Upper lobe of right lung (tissue), 1 donor: ENCODE measurements around the gene ERC2. TPM values are rescaled to one million over a fixed set of nuclear protein-coding genes. Genes with fewer than 3 reads are reported as not detected.

Experiments
- ATAC-seq: fragments of 200-7000 bp; cut with Tn5 transposase; one replicate; pipeline ENCODE4 v1.9.1; 2020; ENCODE audit warnings: mild to moderate bottlenecking, moderate library complexity
- DNase-seq: peaks from one replicate; pipeline ENCODE4 v3.0.0-alpha.2; 2020
- H3K27ac ChIP-seq: fragments of 200-600 bp; one replicate; pipeline ENCODE4 v1.8.0; 2022
- H3K27me3 ChIP-seq: fragments of 200-600 bp; one replicate; pipeline ENCODE4 v1.8.0; 2022; ENCODE audit warnings: mild to moderate bottlenecking
- H3K36me3 ChIP-seq: fragments of 200-600 bp; one replicate; pipeline ENCODE4 v1.8.0; 2022
- H3K4me1 ChIP-seq: fragments of 200-600 bp; one replicate; pipeline ENCODE4 v1.8.0; 2022
- H3K4me3 ChIP-seq: fragments of 200-600 bp; one replicate; pipeline ENCODE4 v1.8.0; 2022; ENCODE audit warnings: mild to moderate bottlenecking
- H3K9me3 ChIP-seq: fragments of 200-600 bp; one replicate; pipeline ENCODE4 v1.8.0; 2022
- CTCF ChIP-seq: fragments of 200-600 bp; IDR thresholded peaks from one replicate; pipeline ENCODE4 v1.8.0; 2022; ENCODE audit warnings: antibody characterized with exemption
- intact Hi-C: fragments of 100-400 bp; cut with DNase I; formaldehyde crosslinking; loops from one replicate; pipeline ENCODE4 v1.11.0; 2022
- total RNA-seq: library from RNA; stranded (reverse); fragmentation: NEBNext Ultra II Directional; extraction: Animal tissue kit (Norgen Biotek cat#: 25700); gene quantifications from one replicate; pipeline ENCODE4 v1.2.1, GENCODE V29; 2021
- donor health status: DM: no; HTN: yes; CAD: no; lungs with severe emphysema.

The ERC2 gene
- total RNA-seq, 1 donor from 2014 or later = 1.4 TPM

GRCh38 chr3:55792009-55792408 lies 676.3 kb downstream of the ERC2 start:
- DNase-seq (no peak), ATAC-seq (no peak)
- Histone ChIP-seq H3K36me3 (no peaks in the 10 kb centered on the region), H3K9me3 (no peaks in the 10 kb centered on the region), H3K4me3 (no peak overlapping the region), H3K27ac (no peak overlapping the region), H3K27me3 (no peaks in the 10 kb centered on the region), H3K4me1 (peaks cover 8% of the 10 kb centered on the region)
- intact Hi-C loops = no loop called here
- no peak for TF ChIP-seq CTCF

GRCh38 chr3:55790596-55791350 lies 677.5 kb downstream of the ERC2 start:
- DNase-seq (no peak), ATAC-seq (peak; percentile 42)
- intact Hi-C loops = no loop called here
- TF ChIP-seq CTCF = no peak
- H3K27me3 ChIP-seq = no peaks in the 10 kb centered on the region
- H3K9me3 ChIP-seq = no peaks in the 10 kb centered on the region
- H3K36me3 ChIP-seq = no peaks in the 10 kb centered on the region
- H3K4me1 ChIP-seq = no peaks in the 10 kb centered on the region
- peak overlapping the region; percentile 7 for H3K27ac ChIP-seq
- H3K4me3 ChIP-seq = no peak overlapping the region

DNA sequence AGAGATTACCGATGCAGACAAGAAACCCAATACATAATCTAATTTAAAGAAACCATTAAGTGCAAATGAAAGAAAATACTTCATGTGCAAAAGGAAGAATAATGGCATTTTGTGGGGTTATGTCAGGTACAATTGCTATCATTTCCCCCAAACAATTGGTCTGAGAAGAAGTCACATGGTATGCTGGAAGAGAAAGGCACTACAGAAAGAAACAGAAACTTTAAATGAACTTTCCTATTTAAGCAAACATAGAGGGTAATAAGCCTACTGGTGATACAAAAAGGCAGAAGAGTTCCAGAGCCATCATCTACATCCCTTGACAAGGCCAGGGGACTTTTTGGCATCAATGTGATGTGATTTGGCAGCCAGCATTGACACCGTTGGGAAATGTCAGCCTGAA lies 678.8 kb downstream of the ERC2 start:
- intact Hi-C loops = no loop called here
- no peak overlapping the region for H3K4me3 ChIP-seq
- no peak overlapping the region for H3K27ac ChIP-seq
- no peaks in the 10 kb centered on the region for H3K4me1 ChIP-seq
- no peaks in the 10 kb centered on the region for H3K27me3 ChIP-seq
- H3K9me3 ChIP-seq = no peaks in the 10 kb centered on the region
- no peak for TF ChIP-seq CTCF
- DNase-seq (no peak), ATAC-seq (no peak)
- no peaks in the 10 kb centered on the region for H3K36me3 ChIP-seq

- Histone ChIP-seq H3K27me3 (no peaks in the 10 kb centered on the region), H3K4me1 (no peaks in the 10 kb centered on the region), H3K9me3 (no peaks in the 10 kb centered on the region), H3K27ac (no peak overlapping the region), H3K4me3 (no peak overlapping the region), H3K36me3 (no peaks in the 10 kb centered on the region)
- intact Hi-C loops = no loop called here
- no peak for DNase-seq
- ATAC-seq = no peak
- no peak for TF ChIP-seq CTCF
Measured at GRCh38 chr3:55782807-55783206, 685.5 kb downstream of the ERC2 start.

DNA sequence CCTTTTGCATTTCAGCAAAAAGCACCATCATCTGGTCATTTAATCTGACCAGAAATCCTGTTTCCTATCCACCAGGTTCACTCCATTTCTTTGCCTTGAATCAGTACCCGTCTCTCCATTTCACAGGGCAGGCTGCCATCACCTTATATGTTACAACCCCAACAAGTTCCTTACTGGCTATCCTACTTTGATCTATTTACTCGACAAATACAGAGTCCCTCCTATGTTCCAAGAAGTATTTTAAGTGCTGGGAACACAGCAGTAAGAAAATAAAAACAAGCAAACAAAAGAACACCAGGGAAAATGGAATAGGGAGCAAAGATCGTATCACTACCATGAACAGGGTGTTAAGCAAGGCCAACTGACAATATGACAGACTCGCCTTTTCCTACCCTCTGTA lies 685.9 kb downstream of the ERC2 start:
- intact Hi-C loops = no loop called here
- ATAC-seq = no peak
- Histone ChIP-seq H3K4me1 (no peaks in the 10 kb centered on the region), H3K4me3 (no peak overlapping the region), H3K36me3 (no peaks in the 10 kb centered on the region), H3K27ac (no peak overlapping the region), H3K27me3 (no peaks in the 10 kb centered on the region), H3K9me3 (no peaks in the 10 kb centered on the region)
- DNase-seq = no peak
- no peak for TF ChIP-seq CTCF

DNA sequence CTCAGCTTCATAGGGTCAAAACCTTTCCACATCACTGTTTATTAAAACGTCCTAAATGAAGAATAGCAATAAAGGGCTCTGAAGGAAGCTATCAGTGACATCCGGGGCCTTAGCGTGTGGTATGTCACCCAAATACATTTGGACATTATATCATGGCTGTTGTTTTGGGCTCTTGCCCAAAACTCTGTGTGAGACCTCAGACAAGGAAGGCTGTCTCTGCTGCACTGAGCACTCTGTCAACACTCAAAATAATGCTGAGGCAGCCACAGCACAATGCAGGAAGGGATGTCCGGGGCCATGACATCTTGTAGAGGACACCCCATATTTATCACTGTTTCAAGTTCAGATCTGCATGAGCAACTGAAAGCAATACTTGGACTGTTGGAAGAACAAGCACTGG lies 687.4 kb downstream of the ERC2 start:
- Histone ChIP-seq H3K27ac (no peak overlapping the region), H3K9me3 (no peaks in the 10 kb centered on the region), H3K36me3 (no peaks in the 10 kb centered on the region), H3K27me3 (no peaks in the 10 kb centered on the region), H3K4me3 (no peak overlapping the region), H3K4me1 (no peaks in the 10 kb centered on the region)
- TF ChIP-seq CTCF = no peak
- intact Hi-C loops = no loop called here
- no peak for DNase-seq
- no peak for ATAC-seq
